SK-N-SH (cell line): ENCODE results near the gene GLCE. TPM values are rescaled to one million over a fixed set of nuclear protein-coding genes. Genes with fewer than 3 reads are reported as not detected.

ENCODE experiments used
- CTCF ChIA-PET: fragments of 300-600, 350-600 bp; formaldehyde crosslinking; extraction: SDS; loops from one replicate; lab custom pipeline; 2021; lab: Yijun Ruan, JAX
- POLR2A ChIA-PET: fragments of 350-600 bp; sonication (Branson Sonifier 250); formaldehyde crosslinking; extraction: SDS; loops from one replicate; lab custom pipeline; 2020; ENCODE audit warnings: antibody characterized with exemption, inconsistent platforms; lab: Yijun Ruan, JAX
- DNase-seq: peaks from one replicate; pipeline ENCODE4 v3.0.0; 2012
- H2AFZ ChIP-seq: fragments of 200-600 bp; sonication (generic); 2 replicates; pipeline ENCODE4 v1.8.1; 2016; ENCODE audit warnings: antibody characterized with exemption, mild to moderate bottlenecking, low read depth
- H3F3A ChIP-seq: fragments of 200-600 bp; sonication (generic); replicated peaks from 2 replicates; pipeline ENCODE3; 2016; ENCODE audit warnings: antibody characterized with exemption, mild to moderate bottlenecking; ENCODE audit not compliant: insufficient read depth
- H3K27ac ChIP-seq, 2 experiments: fragments of 200-500 bp in 1 of 2; fragments of 200-600 bp in 1 of 2; sonication (Bioruptor generic) in 1 of 2; sonication (generic), shearing (Covaris generic) in 1 of 2; 2 replicates each; pipeline versions ENCODE4 v1.5.1 to v1.6.1; 2014 to 2016; ENCODE audit warnings: low read depth in 2 of 2, inconsistent platforms in 1 of 2, low read length in 1 of 2, mild to moderate bottlenecking in 1 of 2, mixed read lengths in 1 of 2
- H3K27me3 ChIP-seq: fragments of 200-600 bp; sonication (generic), shearing (Covaris generic); 2 replicates; pipeline ENCODE4 v1.6.1; 2016; ENCODE audit warnings: mixed run types; ENCODE audit not compliant: insufficient read depth
- H3K36me3 ChIP-seq, 2 experiments: fragments of 200-500 bp in 1 of 2; fragments of 200-600 bp in 1 of 2; sonication (Bioruptor generic) in 1 of 2; sonication (generic) in 1 of 2; replicated peaks in 1 of 2; 2 replicates each; pipeline versions ENCODE3 to v1.5.1; 2014 to 2016; ENCODE audit warnings: low read length in 1 of 2, mild to moderate bottlenecking in 1 of 2; ENCODE audit not compliant: insufficient read depth in 2 of 2, control insufficient read depth in 1 of 2
- H3K4me1 ChIP-seq, 2 experiments: fragments of 200-500 bp in 1 of 2; fragments of 200-600 bp in 1 of 2; sonication (Bioruptor generic) in 1 of 2; sonication (generic), shearing (Covaris generic) in 1 of 2; 2 replicates each; pipeline versions ENCODE4 v1.5.1 to v1.6.1; 2014 to 2016; ENCODE audit warnings: low read depth in 1 of 2, low read length in 1 of 2, mixed run types in 1 of 2; ENCODE audit not compliant: insufficient read depth in 2 of 2, control insufficient read depth in 1 of 2
- H3K4me2 ChIP-seq: fragments of 200-600 bp; sonication (generic), shearing (Covaris generic); 2 replicates; pipeline ENCODE4 v1.6.1; 2017; ENCODE audit warnings: mixed run types
- H3K4me3 ChIP-seq, 2 experiments: fragments of 200-500 bp in 1 of 2; fragments of 200-600 bp in 1 of 2; sonication (Bioruptor generic) in 1 of 2; sonication (generic), shearing (Covaris generic) in 1 of 2; 2 replicates each; pipeline versions ENCODE4 v1.5.1 to v1.8.1; 2014 to 2016; ENCODE audit warnings: low read depth in 2 of 2, inconsistent platforms in 1 of 2, low read length in 1 of 2, mild to moderate bottlenecking in 1 of 2, mixed read lengths in 1 of 2, moderate library complexity in 1 of 2
- H3K79me2 ChIP-seq: fragments of 200-600 bp; sonication (generic); 2 replicates; pipeline ENCODE4 v1.8.1; 2017; ENCODE audit warnings: mild to moderate bottlenecking; ENCODE audit not compliant: insufficient read depth
- H3K9ac ChIP-seq: fragments of 200-600 bp; sonication (generic); 2 replicates; pipeline ENCODE4 v1.6.1; 2017; ENCODE audit warnings: mixed run types
- H3K9me2 ChIP-seq: fragments of 200-600 bp; sonication (generic); 2 replicates; pipeline ENCODE4 v1.6.1; 2017; ENCODE audit warnings: mixed run types
- H3K9me3 ChIP-seq: fragments of 200-600 bp; sonication (generic); 2 replicates; pipeline ENCODE4 v1.6.1; 2017; ENCODE audit warnings: mixed run types, mild to moderate bottlenecking, moderate library complexity
- H4K20me1 ChIP-seq: fragments of 200-600 bp; sonication (generic); 2 replicates; pipeline ENCODE4 v1.6.1; 2017; ENCODE audit warnings: mild to moderate bottlenecking, mixed run types; ENCODE audit not compliant: insufficient read depth
- ELF1 ChIP-seq: IDR thresholded peaks from 2 replicates; pipeline ENCODE4 v1.4.0; 2012
- EP300 ChIP-seq, 2 experiments: IDR thresholded peaks; 2 replicates each; pipeline versions ENCODE4 v1.4.0 to v1.6.1; 2012; ENCODE audit warnings: borderline replicate concordance in 1 of 2, low read depth in 1 of 2, low read length in 1 of 2
- FOSL2 ChIP-seq: IDR thresholded peaks from 2 replicates; pipeline ENCODE4 v1.4.0; 2012; ENCODE audit warnings: low read depth, mild to moderate bottlenecking, moderate library complexity, borderline replicate concordance
- FOXJ3 ChIP-seq: sonication (generic); formaldehyde crosslinking; IDR thresholded peaks from 2 replicates; pipeline ENCODE4 v1.5.1; 2020; ENCODE audit warnings: mild to moderate bottlenecking, missing genetic modification reagents
- JUND ChIP-seq: IDR thresholded peaks from 2 replicates; pipeline ENCODE4 v1.4.0; 2012
- NFIC ChIP-seq: IDR thresholded peaks from 2 replicates; pipeline ENCODE4 v1.4.0; 2012; ENCODE audit warnings: borderline replicate concordance
- NRF1 ChIP-seq: IDR thresholded peaks from 2 replicates; pipeline ENCODE4 v1.6.1; 2012; ENCODE audit warnings: low read depth, mild to moderate bottlenecking, low read length
- POLR2AphosphoS5 ChIP-seq: IDR thresholded peaks from 2 replicates; pipeline ENCODE4 v1.6.1; 2012; ENCODE audit warnings: low read depth, low read length
- RFX5 ChIP-seq: IDR thresholded peaks from 2 replicates; pipeline ENCODE4 v1.6.1; 2012; ENCODE audit warnings: mild to moderate bottlenecking, improper control_type of control experiment, low read length
- RXRA ChIP-seq: IDR thresholded peaks from 2 replicates; pipeline ENCODE4 v1.4.0; 2012; ENCODE audit warnings: low read depth, mild to moderate bottlenecking, borderline replicate concordance
- TAF1 ChIP-seq: IDR thresholded peaks from 2 replicates; pipeline ENCODE4 v1.6.1; 2012; ENCODE audit warnings: low read depth, mild to moderate bottlenecking, low read length, moderate library complexity, borderline replicate concordance
- TCF12 ChIP-seq: IDR thresholded peaks from 2 replicates; pipeline ENCODE4 v1.4.0; 2012
- TEAD4 ChIP-seq: IDR thresholded peaks from 2 replicates; pipeline ENCODE4 v1.4.0; 2012; ENCODE audit warnings: mild to moderate bottlenecking, borderline replicate concordance; ENCODE audit not compliant: insufficient read depth
- WGBS: methylation state at CpG from one replicate; pipeline ENCODE4 v1.1.6; 2017; ENCODE audit warnings: low lambda C conversion rate; 5-methylcytosine and 5-hydroxymethylcytosine counted together
- polyA plus RNA-seq, 3 experiments: library from polyadenylated mRNA; depleted of rRNA; stranded (reverse); fragments of >200 nt; gene quantifications; 2 replicates each; pipeline ENCODE4 v1.2.3, GENCODE V29; 2012
- TF ChIP-seq, protein P1 (sequence below): IDR thresholded peaks from 2 replicates; pipeline ENCODE4 v1.4.0; 2012; ENCODE audit warnings: low read depth, borderline replicate concordance
- TF ChIP-seq, protein P2 (sequence below): fragments of 150-350 bp; IDR thresholded peaks from 2 replicates; pipeline ENCODE4 v1.6.1; 2016; ENCODE audit warnings: mild to moderate bottlenecking, low read depth, low read length
- TF ChIP-seq, protein P3 (sequence below): IDR thresholded peaks from 2 replicates; pipeline ENCODE4 v1.4.0; 2012; ENCODE audit warnings: low read depth
- TF ChIP-seq, protein P4 (sequence below): IDR thresholded peaks from 2 replicates; pipeline ENCODE4; 2012
- TF ChIP-seq, protein P5 (sequence below): IDR thresholded peaks from 2 replicates; pipeline ENCODE4 v1.4.0; 2012; ENCODE audit warnings: low read depth, borderline replicate concordance

GLCE gene
- polyA plus RNA-seq, 1 of the 3 experiments (the other 2 are of a cell fraction): 19.5 TPM

DNA sequence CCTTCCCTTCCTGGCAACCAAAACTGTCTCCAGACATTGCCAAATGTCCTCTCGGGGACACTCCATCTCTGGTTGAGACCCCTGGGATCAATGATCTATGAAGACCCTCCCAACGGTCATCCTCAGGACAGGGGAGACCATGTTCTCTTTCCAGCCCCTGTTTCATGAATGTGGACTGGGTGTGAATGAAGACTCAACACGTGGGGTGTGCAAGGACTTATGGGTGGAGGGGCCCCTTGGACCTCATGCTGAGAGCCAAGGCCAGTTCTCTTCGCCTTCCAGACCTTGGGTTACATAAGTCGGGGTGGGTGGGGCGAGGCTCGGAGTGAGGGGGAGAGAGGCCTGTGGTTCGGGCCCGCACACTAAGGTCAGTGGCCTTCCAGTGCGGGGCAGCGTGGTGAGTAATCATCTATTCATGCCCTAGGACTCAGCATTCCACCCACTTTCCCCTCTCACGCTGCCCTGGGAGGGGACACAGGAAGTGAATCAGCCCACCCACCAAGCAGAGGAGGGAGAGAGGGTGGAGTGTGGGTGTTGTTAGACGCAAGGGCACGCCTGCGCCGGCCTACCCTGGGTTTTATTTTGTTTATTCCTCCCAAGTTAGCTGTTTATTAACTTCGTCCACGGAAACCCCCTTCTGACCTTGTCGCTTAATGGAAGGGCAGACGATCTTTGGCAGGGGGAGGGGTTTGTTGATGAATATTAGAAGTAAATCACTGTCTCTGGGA is 144.9 kb downstream of the GLCE start:
- CTCF ChIA-PET: interaction anchor here (1.2 kb wide), 1 partner anchor 12 kb away, joined by 3 read pairs; no protein-coding TSS in a partner anchor
- peak overlapping the region in 1 of 2 experiments; percentile 85; a peak in 2 of 4 replicates for H3K27ac ChIP-seq
- POLR2A ChIA-PET: no interaction called here

More for the DNA sequence above, 144.9 kb downstream of the GLCE start:
- 14% methylated on average over 20 of the region's 20 CpGs for WGBS
- TF ChIP-seq RFX5 (no peak), TCF12 (peak; percentile 77), FOSL2 (peak; percentile 95), JUND (peak; percentile 87), POLR2AphosphoS5 (peak; percentile 36; the same call in 1 of the 2 replicates), TEAD4 (peak; percentile 69), NRF1 (peak; percentile 36; the same call in 1 of the 2 replicates), TAF1 (0 out of 2 replicates have a peak, but pooled peaks have one; percentile 24), EP300 (IDR thresholded peaks at IDR 0.05; ENCODE audit: borderline replicate concordance in 1 of 2, low read depth in 1 of 2, low read length in 1 of 2) (peak in 1 of 2 experiments; percentile 80; a peak in 2 of 4 replicates), FOXJ3 (no peak), RXRA (peak; percentile 80; the same call in 1 of the 2 replicates), ELF1 (no peak), NFIC (peak; percentile 24; the same call in 1 of the 2 replicates)
- TF ChIP-seq, protein P1, sequence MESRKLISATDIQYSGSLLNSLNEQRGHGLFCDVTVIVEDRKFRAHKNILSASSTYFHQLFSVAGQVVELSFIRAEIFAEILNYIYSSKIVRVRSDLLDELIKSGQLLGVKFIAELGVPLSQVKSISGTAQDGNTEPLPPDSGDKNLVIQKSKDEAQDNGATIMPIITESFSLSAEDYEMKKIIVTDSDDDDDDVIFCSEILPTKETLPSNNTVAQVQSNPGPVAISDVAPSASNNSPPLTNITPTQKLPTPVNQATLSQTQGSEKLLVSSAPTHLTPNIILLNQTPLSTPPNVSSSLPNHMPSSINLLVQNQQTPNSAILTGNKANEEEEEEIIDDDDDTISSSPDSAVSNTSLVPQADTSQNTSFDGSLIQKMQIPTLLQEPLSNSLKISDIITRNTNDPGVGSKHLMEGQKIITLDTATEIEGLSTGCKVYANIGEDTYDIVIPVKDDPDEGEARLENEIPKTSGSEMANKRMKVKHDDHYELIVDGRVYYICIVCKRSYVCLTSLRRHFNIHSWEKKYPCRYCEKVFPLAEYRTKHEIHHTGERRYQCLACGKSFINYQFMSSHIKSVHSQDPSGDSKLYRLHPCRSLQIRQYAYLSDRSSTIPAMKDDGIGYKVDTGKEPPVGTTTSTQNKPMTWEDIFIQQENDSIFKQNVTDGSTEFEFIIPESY: no peak
- TF ChIP-seq, protein P2, sequence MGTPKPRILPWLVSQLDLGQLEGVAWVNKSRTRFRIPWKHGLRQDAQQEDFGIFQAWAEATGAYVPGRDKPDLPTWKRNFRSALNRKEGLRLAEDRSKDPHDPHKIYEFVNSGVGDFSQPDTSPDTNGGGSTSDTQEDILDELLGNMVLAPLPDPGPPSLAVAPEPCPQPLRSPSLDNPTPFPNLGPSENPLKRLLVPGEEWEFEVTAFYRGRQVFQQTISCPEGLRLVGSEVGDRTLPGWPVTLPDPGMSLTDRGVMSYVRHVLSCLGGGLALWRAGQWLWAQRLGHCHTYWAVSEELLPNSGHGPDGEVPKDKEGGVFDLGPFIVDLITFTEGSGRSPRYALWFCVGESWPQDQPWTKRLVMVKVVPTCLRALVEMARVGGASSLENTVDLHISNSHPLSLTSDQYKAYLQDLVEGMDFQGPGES: no peak
- TF ChIP-seq, protein P3, sequence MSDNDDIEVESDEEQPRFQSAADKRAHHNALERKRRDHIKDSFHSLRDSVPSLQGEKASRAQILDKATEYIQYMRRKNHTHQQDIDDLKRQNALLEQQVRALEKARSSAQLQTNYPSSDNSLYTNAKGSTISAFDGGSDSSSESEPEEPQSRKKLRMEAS: peak; percentile 88
- TF ChIP-seq, protein P4, sequence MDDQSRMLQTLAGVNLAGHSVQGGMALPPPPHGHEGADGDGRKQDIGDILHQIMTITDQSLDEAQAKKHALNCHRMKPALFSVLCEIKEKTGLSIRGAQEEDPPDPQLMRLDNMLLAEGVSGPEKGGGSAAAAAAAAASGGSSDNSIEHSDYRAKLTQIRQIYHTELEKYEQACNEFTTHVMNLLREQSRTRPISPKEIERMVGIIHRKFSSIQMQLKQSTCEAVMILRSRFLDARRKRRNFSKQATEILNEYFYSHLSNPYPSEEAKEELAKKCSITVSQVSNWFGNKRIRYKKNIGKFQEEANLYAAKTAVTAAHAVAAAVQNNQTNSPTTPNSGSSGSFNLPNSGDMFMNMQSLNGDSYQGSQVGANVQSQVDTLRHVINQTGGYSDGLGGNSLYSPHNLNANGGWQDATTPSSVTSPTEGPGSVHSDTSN: peak; percentile 38; the same call in 1 of the 2 replicates
- TF ChIP-seq, protein P5, sequence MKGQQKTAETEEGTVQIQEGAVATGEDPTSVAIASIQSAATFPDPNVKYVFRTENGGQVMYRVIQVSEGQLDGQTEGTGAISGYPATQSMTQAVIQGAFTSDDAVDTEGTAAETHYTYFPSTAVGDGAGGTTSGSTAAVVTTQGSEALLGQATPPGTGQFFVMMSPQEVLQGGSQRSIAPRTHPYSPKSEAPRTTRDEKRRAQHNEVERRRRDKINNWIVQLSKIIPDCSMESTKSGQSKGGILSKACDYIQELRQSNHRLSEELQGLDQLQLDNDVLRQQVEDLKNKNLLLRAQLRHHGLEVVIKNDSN: 0 out of 2 replicates have a peak, but pooled peaks have one; percentile 23
- H3K4me2 ChIP-seq: peak overlapping the region; percentile 66
- H3K79me2 ChIP-seq: peaks cover 4% of the 10 kb centered on the region; the same call in 1 of the 2 replicates
- no peak for DNase-seq
- H4K20me1 ChIP-seq: no peaks in the 10 kb centered on the region
- H3K9ac ChIP-seq: peak overlapping the region; percentile 66
- H3K9me2 ChIP-seq: no peaks in the 10 kb centered on the region
- peaks cover 0 to 4% of the 10 kb centered on the region in 2 experiments for H3K36me3 ChIP-seq
- no peaks in the 10 kb centered on the region for H3K9me3 ChIP-seq
- H3K4me1 ChIP-seq: peaks cover 0 to 19% of the 10 kb centered on the region in 2 experiments; a peak in 2 of 4 replicates
- no peaks in the 10 kb centered on the region for H3K27me3 ChIP-seq
- H3K4me3 ChIP-seq: no peak overlapping the region
- H3F3A ChIP-seq: peaks cover 4% of the 10 kb centered on the region
- peak overlapping the region; percentile 83; the same call in 1 of the 2 replicates for H2AFZ ChIP-seq
